ENCODE data around the gene SLC22A23. TPM values are rescaled to one million over a fixed set of nuclear protein-coding genes. Genes with fewer than 3 reads are reported as not detected.

The SLC22A23 gene
- total RNA-seq, 4 donors from 2014 or later: 8.3 to 22.5 (median 12.8) TPM

- ATAC-seq (ENCODE audit: low FRiP score) (no peak), DNase-seq (ENCODE audit: low spot score) (no peak)
- TF ChIP-seq, protein P1, sequence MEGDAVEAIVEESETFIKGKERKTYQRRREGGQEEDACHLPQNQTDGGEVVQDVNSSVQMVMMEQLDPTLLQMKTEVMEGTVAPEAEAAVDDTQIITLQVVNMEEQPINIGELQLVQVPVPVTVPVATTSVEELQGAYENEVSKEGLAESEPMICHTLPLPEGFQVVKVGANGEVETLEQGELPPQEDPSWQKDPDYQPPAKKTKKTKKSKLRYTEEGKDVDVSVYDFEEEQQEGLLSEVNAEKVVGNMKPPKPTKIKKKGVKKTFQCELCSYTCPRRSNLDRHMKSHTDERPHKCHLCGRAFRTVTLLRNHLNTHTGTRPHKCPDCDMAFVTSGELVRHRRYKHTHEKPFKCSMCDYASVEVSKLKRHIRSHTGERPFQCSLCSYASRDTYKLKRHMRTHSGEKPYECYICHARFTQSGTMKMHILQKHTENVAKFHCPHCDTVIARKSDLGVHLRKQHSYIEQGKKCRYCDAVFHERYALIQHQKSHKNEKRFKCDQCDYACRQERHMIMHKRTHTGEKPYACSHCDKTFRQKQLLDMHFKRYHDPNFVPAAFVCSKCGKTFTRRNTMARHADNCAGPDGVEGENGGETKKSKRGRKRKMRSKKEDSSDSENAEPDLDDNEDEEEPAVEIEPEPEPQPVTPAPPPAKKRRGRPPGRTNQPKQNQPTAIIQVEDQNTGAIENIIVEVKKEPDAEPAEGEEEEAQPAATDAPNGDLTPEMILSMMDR (IDR thresholded peaks at IDR 0.05): no peak
Measured at GRCh38 chr6:3371222-3371949, 85.5 kb downstream of the SLC22A23 start.

- ATAC-seq (ENCODE audit: low FRiP score): no peak
- DNase-seq (ENCODE audit: low spot score): no peak
- TF ChIP-seq, protein P1 (IDR thresholded peaks at IDR 0.05): no peak
Measured at GRCh38 chr6:3370361-3371221, 86.3 kb downstream of the SLC22A23 start.

DNA sequence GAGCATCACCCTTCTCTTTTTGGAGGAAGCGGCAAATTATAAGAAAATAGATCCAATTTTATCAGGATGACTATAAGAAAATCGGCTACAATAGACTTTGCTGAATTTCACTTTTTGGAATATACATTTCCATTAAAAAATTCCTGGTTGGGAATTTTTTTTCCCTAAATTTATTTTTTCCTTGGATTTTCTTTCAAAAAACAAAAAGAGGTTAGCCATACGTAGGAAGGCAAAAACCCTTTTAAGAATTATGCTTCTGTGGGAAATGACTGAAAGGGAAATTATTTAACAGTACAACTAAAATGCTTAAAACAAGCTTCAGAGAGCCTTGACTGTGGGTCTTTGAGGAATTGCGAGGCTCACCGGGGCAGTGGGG is 86.9 kb downstream of the SLC22A23 start:
- ATAC-seq (ENCODE audit: low FRiP score): no peak
- TF ChIP-seq, protein P1 (IDR thresholded peaks at IDR 0.05): no peak
- no peak for DNase-seq (ENCODE audit: low spot score)

GRCh38 chr6:3368685-3369084 is 88.2 kb downstream of the SLC22A23 start:
- TF ChIP-seq, protein P1 (IDR thresholded peaks at IDR 0.05): no peak
- ATAC-seq (ENCODE audit: low FRiP score): no peak
- DNase-seq (ENCODE audit: low spot score): no peak

GRCh38 chr6:3367630-3368029 is 89.2 kb downstream of the SLC22A23 start:
- TF ChIP-seq, protein P1 (IDR thresholded peaks at IDR 0.05): no peak
- ATAC-seq (ENCODE audit: low FRiP score): no peak

GRCh38 chr6:3366596-3367413 is 90.0 kb downstream of the SLC22A23 start:
- ATAC-seq (ENCODE audit: low FRiP score) (no peak), DNase-seq (ENCODE audit: low spot score) (no peak)
- TF ChIP-seq, protein P1 (IDR thresholded peaks at IDR 0.05): no peak

More at GRCh38 chr6:3367630-3368029, 89.2 kb downstream of the SLC22A23 start:
- no peak for DNase-seq (ENCODE audit: low spot score)

All from omental fat pad (tissue), 4 donors.